Occipital lobe (tissue), 2 donors: ENCODE results near the gene APOM. TPM values are rescaled to one million over a fixed set of nuclear protein-coding genes. Genes with fewer than 3 reads are reported as not detected.

ENCODE experiments used
- DNase-seq: peaks from one replicate; lab custom pipeline; 2025; lab: John Stamatoyannopoulos, UW
- total RNA-seq: library from RNA; depleted of rRNA; stranded (reverse); fragments of >200 nt; gene quantifications from one replicate; pipeline ENCODE4 v1.2.3, GENCODE V29; 2014

APOM gene
- total RNA-seq, 1 donor from 2014 or later = not detected

DNA sequence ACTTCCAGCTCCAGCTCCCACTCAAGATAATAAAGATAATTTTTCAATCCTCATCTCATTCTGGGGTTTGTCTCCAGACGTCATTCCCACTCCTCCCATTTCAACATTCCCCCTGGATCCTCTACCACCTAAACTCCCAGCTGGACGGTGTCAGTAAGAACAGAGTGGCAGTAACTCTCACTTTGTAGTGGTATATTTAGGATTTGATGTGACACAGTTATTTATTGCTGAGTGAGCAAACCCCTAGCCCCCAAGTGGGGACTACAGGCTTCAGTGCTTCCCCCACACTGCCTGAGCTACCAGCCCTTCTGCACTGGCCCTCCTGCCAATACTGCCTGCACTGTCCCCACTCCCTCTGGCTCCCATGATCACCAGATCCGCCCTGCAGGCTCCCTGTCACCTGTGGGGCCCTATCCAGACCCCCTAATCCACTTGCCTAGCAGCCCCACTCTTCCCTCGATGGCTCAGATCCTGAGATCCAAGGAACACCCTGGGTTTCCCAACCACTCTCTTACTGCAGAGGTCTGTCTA, 2.5 kb downstream of the APOM start:
- DNase-seq = no peak

DNA sequence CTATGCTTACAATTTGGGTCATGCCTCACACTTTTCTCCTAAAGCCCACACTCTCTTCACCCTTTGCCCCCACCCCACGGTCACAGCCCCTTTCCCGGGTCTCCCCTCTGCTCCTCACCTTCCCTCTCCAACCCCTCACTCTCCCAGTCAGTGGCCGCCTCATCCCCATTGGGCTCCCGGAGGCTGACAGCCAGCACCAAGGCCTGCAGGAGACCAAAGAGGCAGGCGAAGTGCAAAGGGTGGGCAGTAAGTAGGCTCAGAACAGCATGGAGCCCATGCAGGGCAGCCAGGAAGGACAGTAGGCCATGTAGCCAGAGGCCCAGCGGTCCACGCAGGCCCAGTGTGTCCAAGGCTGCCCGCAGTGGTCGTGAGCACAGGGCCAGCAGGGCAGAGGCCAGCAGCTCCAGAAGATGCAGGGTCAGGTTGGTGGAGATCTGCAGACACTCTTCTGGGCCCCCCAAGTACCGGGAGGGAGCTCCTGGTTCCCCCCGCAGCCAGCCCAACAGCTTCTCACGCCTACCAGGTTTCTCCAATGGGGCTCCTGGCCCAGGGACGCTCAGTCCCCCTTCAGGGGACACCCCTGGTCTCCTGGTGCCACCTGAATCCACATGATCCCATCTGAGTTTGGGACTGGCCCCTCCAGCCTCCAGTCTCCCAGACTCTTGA, 3.4 kb downstream of the APOM start:
- no peak for DNase-seq

DNA sequence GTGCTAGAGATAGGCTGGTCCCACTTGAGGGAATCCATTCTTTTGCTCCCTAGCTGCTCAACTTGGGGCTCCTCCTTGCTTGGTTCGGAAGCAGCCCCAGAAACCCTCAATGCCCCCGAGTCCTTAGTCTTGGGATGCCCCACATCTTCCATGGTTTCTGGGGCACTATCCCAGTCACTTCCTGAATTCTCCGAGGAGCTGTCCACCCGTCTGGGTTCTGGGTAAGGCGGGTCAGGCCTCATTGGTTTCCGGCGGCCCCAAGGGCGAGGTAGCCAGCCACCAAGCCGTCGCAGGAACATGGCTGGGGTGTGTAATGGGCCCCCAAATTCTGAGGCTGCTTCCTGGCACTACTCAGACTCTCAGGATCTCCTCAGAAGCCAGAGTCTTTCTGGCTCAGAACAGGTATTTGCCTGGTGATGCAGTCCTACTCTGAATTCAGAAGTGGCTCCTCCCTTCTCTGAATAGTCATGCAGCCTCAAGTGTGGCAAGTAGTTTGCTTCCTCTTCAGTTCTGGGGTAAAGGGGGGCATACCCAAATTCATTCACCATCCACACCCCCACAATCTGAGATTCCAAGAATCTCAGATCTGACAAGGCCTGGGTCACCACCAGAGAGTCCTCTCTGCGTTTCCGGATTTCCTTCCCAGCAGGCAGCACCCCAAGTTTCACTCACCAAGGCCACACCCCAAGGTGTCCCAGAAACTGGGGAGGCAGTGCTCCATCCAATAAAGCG, 4.1 kb downstream of the APOM start:
- DNase-seq = peak; percentile 27

DNA sequence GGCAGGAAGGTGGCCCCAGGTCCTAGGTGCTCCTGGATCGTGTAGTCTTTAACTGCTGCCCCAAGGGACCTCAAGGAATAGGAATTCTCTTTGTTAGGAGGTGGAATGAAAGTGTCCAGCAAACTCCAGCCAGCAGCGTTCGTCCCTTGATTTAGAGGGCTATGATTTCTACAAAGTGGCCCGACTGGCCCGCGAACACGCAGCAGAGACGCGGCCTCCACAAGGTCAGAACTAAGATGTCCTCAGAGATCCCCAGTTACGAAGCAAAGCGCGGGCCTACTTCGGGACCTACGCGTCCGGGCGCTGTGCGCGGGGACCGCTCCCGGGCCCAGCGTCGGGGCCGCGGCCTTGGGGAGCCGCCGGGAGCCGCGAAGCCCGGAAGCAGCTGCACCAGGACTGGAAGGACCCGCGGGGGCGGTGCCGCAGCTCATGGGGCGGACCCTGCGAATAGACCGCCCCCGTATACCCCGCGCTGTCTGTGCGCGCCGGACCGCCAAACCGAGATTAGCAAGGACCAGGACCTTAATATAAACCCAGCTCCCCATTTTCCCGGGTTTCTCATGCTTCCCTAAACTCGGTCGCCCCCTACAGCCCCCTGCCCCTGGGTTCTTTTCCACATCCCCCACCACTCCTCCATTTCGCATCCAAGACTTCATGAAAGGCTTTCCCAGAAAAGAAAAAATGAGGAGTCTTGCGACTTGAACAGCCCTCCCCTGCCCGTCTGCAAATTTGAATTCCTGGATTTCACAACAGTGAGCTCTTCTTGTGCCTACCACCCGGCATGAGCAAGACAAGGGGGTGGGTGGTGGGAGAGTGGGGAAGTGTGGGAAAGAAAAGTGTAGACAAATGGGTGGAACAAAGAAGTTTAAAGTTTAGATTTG, 4.9 kb downstream of the APOM start, which contains the start of gene C6orf47:
Gene C6orf47, minus strand, starts transcription at position 398 of the 881 bp plus-strand sequence. CDS start 831 bp downstream, outside the sequence.
- peak; percentile 72 for DNase-seq

DNA sequence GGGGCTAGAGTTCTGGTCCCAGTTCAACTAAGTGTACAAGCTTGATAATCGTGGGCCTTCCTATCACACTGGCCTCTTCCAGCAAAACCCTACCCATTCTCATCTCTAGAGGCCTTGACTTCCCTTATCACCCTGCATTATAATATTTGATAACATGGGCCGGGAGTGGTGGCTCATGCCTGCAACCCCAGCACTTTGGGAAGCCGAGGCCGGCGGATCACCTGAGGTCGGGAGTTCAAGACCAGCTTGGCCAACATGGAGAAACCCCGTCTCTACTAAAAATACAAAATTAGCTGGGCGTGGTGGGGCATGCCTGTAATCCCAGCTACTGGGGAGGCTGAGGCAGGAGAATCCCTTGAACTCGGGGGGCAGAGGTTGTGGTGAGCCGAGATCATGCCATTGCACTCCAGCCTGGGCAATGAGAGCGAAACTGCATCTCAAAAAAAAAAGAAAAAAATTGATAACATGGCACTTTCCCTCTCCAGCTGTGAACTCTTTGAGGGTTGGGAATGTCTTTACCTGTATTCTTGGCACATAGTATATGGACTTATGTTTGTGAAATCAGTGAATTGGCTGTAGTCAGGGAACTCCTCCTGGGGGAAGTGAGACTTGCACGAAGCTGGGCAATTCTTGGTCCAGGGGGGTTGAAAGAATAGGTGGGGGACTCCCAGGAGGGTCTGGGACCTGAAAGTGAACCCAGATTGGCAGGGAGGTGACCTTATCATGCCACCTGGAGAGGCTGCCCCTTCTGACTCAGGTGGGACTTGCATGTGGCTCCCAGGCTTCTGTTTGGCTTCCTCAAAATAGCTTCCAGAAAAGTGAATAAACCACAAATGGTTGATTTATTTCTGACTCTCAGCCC, 5.8 kb downstream of the APOM start:
- no peak for DNase-seq

DNA sequence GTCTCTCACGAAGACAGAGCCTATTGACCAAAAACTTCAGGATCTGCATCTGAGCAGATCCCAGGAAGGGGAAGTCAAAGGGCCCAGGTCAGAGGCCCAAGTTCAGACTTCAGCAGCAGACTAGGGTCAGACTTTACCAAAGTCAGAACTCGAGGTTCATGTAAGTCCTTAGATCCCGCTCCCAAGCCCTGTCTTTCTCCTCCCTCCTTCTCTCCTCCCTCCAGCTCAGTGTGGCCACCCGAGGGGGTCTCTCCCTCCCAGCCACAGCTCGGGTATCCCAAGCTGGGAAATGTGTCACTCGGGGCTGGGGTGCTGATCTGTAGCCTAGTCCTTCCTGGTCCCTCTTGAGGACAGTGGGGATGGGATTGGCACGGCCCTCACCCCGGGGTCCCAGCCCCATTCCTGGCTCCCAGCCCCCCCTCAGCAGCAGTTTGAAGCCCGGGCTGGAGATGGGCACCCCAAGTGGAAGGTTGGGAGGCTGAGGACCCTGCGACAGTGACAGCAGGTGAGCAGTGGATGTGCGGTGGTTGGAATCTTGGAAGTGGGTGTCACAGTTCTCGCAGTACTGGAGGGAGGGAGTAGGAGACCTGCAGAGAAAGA, 6.5 kb downstream of the APOM start:
- DNase-seq = no peak

DNA sequence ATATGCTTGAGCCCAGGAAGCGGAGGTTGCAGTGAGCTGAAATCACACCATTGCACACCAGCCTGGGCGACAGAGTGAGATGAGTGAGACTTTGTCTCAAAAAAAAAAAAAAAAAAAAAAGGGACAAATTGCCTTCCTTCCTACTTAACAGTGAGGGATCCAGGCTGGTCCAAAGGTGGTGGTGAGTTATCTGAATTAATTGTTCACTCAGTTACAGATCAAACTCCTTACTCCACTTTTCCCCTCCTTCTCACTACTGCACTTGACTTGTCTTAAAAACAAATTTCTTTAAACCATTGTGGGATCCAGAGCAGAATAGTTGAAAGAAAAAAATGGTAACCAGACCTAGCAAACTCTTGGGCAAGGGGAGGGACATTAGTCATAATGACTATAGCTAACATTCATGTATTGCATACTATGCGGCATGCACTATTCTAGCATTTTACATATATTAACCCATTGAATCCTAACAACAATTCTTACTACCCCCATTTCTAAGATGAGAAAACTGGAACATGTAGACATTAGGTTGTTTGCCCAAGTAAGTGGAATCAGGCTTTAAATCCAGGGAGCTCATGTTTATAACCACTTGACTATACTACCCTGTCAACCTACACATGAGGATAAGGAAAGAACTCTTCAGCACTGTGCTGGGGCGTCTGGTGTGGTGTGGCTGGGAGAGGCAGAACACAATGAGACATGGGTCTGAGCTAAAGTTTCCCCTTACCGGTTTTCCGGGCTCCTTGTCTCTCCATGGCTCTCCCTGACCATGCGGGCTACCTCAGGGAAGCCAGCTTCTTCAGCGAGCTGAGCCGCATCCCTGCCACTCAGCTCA, 7.6 kb downstream of the APOM start:
- no peak for DNase-seq

DNA sequence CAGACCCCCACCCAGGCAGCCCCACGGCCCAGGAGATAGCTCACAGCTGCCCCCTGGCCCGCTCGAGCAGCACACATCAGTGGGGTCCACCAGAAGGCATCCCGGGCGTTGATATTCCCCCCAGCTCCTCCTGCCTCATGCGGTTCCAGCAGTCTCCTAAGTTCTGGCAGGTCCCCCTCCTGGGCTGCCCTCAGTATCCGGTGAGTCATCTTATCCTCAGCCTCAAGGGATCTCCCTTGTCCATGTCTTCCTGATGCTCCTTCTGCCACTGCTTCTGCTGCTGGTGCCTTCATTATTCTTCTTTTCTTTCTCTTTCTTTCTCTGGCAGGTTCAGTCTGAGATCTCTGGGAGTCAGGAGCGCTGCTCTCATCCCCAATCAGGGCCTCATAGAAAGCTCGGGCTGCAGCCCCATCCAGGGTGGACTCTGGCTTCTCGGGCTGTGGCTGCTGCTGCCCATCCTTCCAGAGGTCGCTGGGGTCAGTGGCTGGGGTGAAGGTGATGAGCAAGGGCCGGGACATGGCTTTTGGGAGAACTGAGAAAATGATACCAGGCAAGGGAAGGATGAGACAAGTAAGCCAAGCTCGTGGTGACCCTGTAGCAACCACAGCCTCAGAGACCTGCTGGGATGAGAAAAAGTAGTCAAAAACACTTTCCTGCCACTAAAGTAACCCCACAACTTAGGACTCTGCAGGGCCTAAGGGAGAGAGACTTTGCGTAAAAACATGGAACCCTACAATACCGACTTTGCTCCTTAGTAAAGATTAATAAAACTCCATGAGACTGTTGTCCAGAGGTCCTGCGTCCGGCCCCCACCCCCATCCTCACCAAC, 8.5 kb downstream of the APOM start:
- no peak for DNase-seq

DNA sequence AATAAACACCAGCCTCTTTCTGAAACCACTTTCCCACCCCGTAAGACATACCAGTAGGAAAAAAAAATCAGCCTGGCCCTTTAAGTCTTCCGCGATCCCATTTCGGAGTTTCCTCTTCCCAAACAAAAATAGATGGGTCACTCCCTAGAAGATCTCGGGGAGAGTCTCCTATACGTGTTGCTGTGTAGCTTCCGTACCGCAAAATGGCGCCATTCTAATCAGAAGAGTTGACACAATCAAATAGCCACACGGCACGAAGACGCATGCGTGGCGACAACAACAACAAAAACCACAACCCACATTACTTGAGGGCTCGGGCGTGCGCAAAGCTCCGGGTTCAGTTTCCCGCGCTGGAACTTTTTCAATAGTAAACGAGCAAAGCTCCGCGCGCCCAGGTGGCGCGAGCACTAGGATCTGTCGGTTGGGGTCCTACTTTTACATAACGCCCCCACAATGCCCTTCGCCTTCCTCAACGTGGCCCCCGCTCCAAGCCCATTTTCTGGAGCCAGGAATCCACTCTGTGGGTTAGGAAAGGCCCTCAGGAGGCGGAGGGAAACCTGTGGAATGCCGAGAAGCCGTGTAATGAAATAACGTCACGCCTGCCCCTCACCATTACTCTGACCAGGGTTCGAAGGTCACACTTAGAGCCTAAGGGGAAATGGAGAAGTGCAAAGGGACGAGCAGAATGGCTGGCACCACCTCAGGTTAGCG, 9.3 kb downstream of the APOM start, which contains the start of gene GPANK1:
Gene GPANK1, minus strand, starts transcription at position 208 of the 711 bp plus-strand sequence. CDS start 519 bp downstream, outside the sequence.
- peak; percentile 80 for DNase-seq

DNA sequence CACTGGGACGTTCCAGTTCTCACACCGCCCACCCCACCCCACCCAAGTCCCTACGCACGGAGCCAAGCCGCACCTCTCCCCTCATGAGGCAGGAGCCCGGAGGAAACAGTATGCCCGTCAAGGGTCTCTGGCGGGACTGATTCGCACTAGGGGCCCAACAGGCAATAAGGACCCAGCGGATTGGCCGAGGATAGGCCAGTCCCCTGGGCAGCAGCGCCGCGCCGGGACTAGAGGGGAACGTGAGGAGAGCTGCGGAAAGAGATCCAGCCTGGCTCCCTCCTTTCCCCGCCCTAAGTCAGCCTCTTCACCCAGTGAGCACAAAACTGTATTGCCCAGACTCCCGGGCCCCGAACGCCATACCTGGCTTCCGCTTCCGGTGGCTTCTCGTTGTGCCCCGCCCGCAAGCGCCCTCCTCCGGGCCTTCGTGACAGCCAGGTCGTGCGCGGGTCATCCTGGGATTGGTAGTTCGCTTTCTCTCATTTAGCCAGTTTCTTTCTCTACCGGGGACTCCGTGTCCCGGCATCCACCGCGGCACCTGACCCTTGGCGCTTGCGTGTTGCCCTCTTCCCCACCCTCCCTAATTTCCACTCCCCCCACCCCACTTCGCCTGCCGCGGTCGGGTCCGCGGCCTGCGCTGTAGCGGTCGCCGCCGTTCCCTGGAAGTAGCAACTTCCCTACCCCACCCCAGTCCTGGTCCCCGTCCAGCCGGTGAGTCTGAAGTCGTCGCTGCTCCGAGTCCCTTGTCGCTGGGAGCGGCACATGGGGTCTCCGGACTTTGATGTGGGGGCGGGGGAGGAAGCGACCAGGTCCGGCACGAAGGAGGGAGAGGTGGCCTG, 10.0 kb downstream of the APOM start, which contains the start of gene CSNK2B:
Gene CSNK2B, plus strand, starts transcription at position 580 of the 836 bp plus-strand sequence. CDS start 752 bp downstream, outside the sequence.
- DNase-seq = peak; percentile 97

DNA sequence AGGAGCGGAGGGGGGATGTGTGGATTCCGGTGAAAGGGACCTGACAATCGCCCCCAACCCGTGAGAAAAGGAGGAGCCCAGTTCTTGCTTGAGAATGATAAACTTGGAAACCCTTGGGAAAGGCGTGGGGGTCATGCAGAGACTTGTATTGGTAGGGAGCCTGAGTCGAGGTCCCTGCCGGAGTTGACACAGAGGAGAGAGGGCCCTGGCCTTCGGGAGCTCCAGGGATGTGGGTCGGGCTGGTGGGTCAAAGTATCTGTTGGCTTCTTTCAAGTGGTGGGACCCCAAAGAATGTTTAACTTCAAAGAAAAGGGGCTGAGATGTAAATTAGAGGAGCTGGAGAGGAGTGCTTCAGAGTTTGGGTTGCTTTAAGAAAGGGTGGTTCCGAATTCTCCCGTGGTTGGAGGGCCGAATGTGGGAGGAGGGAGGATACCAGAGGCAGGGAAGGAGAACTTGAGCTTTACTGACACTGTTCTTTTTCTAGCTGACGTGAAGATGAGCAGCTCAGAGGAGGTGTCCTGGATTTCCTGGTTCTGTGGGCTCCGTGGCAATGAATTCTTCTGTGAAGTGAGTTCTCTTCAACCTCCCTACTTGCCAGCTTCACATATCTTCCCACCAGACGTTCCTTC, 10.8 kb downstream of the APOM start:
- no peak for DNase-seq

DNA sequence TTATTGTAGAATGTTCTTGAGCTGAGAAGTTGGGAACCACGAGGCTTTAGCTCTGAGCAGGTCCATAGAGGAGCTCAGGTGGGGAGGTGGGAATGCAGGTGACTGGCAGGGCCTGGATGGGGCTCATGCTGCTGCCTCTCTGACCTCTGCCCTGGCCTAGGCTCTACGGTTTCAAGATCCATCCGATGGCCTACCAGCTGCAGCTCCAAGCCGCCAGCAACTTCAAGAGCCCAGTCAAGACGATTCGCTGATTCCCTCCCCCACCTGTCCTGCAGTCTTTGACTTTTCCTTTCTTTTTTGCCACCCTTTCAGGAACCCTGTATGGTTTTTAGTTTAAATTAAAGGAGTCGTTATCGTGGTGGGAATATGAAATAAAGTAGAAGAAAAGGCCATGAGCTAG, 14.0 kb downstream of the APOM start, which contains the start of gene LY6G5B:
Gene LY6G5B, plus strand, starts transcription at position 301 of the 400 bp plus-strand sequence. CDS start 975 bp downstream, outside the sequence.
- DNase-seq = no peak

DNA sequence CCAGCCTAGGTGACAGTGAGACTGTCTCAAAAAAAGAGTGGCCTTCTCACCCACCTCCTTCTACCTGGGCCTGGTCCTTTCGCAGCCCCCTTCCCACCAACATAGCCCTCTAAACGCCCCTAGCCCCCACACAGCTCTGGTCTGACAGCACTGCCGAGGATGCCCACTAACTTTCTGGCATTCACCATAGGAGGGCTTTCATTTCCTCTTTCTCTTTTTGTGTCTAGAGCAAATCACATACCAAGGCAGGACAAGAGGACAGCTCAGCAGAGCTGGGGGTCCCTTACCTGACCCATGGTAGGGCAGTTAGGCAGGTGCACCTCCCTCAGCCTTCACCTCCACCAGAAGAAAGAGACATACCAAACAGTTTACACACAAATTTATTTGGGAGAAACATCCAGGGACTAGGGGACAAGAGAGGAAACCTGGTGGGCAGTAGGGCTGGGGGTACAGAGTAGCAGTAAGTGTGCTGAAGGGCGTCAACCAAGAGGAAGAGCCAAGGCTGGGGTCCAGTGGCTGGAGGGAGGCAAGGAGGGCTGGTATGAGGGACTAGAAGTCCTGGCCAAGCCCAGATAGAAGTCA, 20.7 kb downstream of the APOM start:
- DNase-seq = no peak

DNA sequence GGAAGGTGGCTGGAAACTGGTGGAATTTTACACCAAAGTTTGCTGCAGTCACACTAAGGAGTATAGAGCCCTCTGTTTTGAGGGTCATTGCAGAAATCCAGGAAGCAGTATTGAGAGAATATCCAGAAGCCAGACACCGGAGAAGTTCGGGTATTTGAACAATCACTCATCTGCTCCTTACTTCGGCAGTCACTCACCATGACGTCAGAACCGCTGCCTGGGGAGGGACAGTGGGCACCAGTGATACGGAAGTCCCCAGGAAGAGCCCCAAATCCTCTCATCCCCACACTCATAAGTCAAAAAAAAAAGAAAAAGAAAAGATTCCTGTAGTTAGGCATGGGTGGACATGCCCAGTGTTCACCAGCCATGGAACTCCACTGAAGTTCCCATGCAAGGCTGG, 21.2 kb downstream of the APOM start:
- DNase-seq = no peak

DNA sequence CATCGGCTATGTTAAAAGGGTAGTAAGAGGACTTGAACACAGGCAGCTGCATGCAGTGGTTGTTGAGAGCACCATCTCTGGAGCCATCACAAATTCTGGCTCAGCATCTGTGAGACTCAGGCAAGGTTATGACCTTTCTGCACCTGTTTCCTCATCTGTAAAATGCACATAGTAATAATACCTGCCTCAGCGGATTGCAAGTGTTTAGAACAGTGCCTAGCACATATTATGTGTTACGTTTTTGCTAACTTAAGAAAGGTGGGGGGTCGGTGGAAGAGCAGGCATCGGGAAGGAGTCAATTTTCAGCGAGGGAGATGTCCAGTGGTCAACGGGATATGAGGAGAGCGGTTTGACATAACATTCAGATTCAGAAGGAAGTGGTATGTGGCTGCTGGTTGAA, 22.3 kb downstream of the APOM start:
- DNase-seq = no peak
